HCT116 (cell line): ENCODE results near the gene PREP. TPM values are rescaled to one million over a fixed set of nuclear protein-coding genes. Genes with fewer than 3 reads are reported as not detected.

Experiments
- ATAC-seq: fragments of 200-7000 bp; cut with Tn5 transposase; 2 replicates; pipeline ENCODE4 v1.9.1; 2020; ENCODE audit warnings: mild to moderate bottlenecking, moderate library complexity
- BruUV-seq: library from RNA; stranded (reverse); fragments of 400-500 nt; replicated peaks from 2 replicates; lab custom pipeline; 2021; lab: Mats Ljungman, UMichigan
- CTCF ChIA-PET: fragments of 300-600 bp; sonication (Branson Sonifier 250); formaldehyde crosslinking; loops from one replicate; lab custom pipeline; 2021; ENCODE audit warnings: antibody characterized with exemption; lab: Charles Lee
- POLR2A ChIA-PET: fragments of 300-600, 350-600 bp; sonication (Branson Sonifier 250); formaldehyde crosslinking; loops from one replicate; lab custom pipeline; 2021; ENCODE audit warnings: antibody characterized with exemption; lab: Charles Lee
- RAD21 ChIA-PET, 2 experiments: fragments of 300-600 bp; sonication (Branson Sonifier 250); formaldehyde crosslinking; loops; one replicate each; lab custom pipeline; 2023; ENCODE audit warnings: low total read pairs in 2 of 2; ENCODE audit not compliant: uncharacterized antibody in 2 of 2, unreplicated experiment in 2 of 2, low non-redundant PET in 1 of 2; lab: Charles Lee
- DNase-seq: peaks from one replicate; pipeline ENCODE4 v3.0.0-alpha.2; 2010; ENCODE audit warnings: low read depth, low spot score
- H2AFZ ChIP-seq: fragments of 200-600 bp; shearing (Covaris generic), sonication (generic); 2 replicates; pipeline ENCODE4 v1.6.1; 2017; ENCODE audit warnings: low read depth, mixed run types, mixed read lengths, antibody characterized with exemption, low read length; ENCODE audit not compliant: poor library complexity, severe bottlenecking
- H3K27ac ChIP-seq: 2 replicates; pipeline ENCODE4 v1.5.1; 2012; ENCODE audit warnings: low read depth, low read length
- H3K27me3 ChIP-seq: fragments of 200-600 bp; sonication (generic); 2 replicates; pipeline ENCODE4 v1.6.1; 2016; ENCODE audit warnings: mixed run types, low read length, mixed read lengths; ENCODE audit not compliant: insufficient read depth
- H3K36me3 ChIP-seq, 2 experiments: fragments of 200-500 bp in 1 of 2; fragments of 200-600 bp in 1 of 2; sonication (Bioruptor generic) in 1 of 2; sonication (generic) in 1 of 2; 2 replicates each; pipeline versions ENCODE4 v1.5.1 to v1.6.1; 2014 to 2016; ENCODE audit warnings: low read length in 2 of 2, inconsistent platforms in 1 of 2, mixed read lengths in 1 of 2, mixed run types in 1 of 2; ENCODE audit not compliant: insufficient read depth in 2 of 2, control insufficient read depth in 1 of 2
- H3K4me1 ChIP-seq, 2 experiments: fragments of 200-600 bp in 1 of 2; sonication (generic) in 1 of 2; 2 replicates each; pipeline versions ENCODE4 v1.5.1 to v1.6.1; 2012 to 2017; ENCODE audit warnings: low read length in 2 of 2, inconsistent platforms in 1 of 2, mild to moderate bottlenecking in 1 of 2, mixed read lengths in 1 of 2, mixed run types in 1 of 2, moderate library complexity in 1 of 2; ENCODE audit not compliant: insufficient read depth in 2 of 2, control insufficient read depth in 1 of 2
- H3K4me2 ChIP-seq: fragments of 200-600 bp; sonication (generic); 2 replicates; pipeline ENCODE4 v1.6.1; 2017; ENCODE audit warnings: mixed run types, low read length, mixed read lengths
- H3K4me3 ChIP-seq, 2 experiments: fragments of 200-600 bp in 1 of 2; sonication (generic) in 1 of 2; replicated peaks in 1 of 2; 2 replicates each; pipeline ENCODE4 v1.5.1; 2011 to 2016; ENCODE audit warnings: low read length in 2 of 2, control low read depth in 1 of 2, low read depth in 1 of 2, mild to moderate bottlenecking in 1 of 2, mixed read lengths in 1 of 2, mixed run types in 1 of 2
- H3K79me2 ChIP-seq: fragments of 200-600 bp; sonication (generic); 2 replicates; pipeline ENCODE4 v1.6.1; 2017; ENCODE audit warnings: mild to moderate bottlenecking, mixed run types, low read length, moderate library complexity, mixed read lengths; ENCODE audit not compliant: insufficient read depth
- H3K9ac ChIP-seq: fragments of 200-600 bp; sonication (generic); 2 replicates; pipeline ENCODE4 v1.6.1; 2016; ENCODE audit warnings: low read length, mixed read lengths
- H3K9me2 ChIP-seq: fragments of 200-600 bp; sonication (generic), shearing (Covaris generic); 2 replicates; pipeline ENCODE4 v1.6.1; 2017; ENCODE audit warnings: mixed run types, mild to moderate bottlenecking, moderate library complexity; ENCODE audit not compliant: insufficient read depth
- H3K9me3 ChIP-seq, 2 experiments: fragments of 200-500 bp in 1 of 2; fragments of 200-600 bp in 1 of 2; sonication (Bioruptor generic) in 1 of 2; sonication (generic) in 1 of 2; 2 replicates each; pipeline ENCODE4 v1.6.1; 2014 to 2017; ENCODE audit warnings: low read length in 2 of 2, mixed read lengths in 2 of 2, inconsistent platforms in 1 of 2, low read depth in 1 of 2, mild to moderate bottlenecking in 1 of 2, mixed run types in 1 of 2, moderate library complexity in 1 of 2; ENCODE audit not compliant: control insufficient read depth in 1 of 2, insufficient read depth in 1 of 2
- H4K20me1 ChIP-seq: fragments of 200-600 bp; sonication (generic), shearing (Covaris generic); 2 replicates; pipeline ENCODE4 v1.6.1; 2017; ENCODE audit warnings: mixed run types, mild to moderate bottlenecking, moderate library complexity; ENCODE audit not compliant: insufficient read depth
- CTCF ChIP-seq, 3 experiments: fragments of 200-600 bp in 1 of 3; sonication (generic) in 1 of 3; IDR thresholded peaks in 2 of 3; conservative IDR thresholded peaks in 1 of 3; 2 replicates each; pipeline ENCODE4 v1.5.1; 2012 to 2017; ENCODE audit warnings: low read depth in 2 of 3, low read length in 2 of 3, antibody characterized with exemption in 1 of 3, borderline replicate concordance in 1 of 3, control low read depth in 1 of 3, mild to moderate bottlenecking in 1 of 3, mixed read lengths in 1 of 3, mixed run types in 1 of 3, moderate library complexity in 1 of 3; ENCODE audit not compliant: insufficient read depth in 1 of 3
- EZH2phosphoT487 ChIP-seq: fragments of 200-600 bp; IDR thresholded peaks from 2 replicates; pipeline ENCODE4 v1.6.1; 2018; ENCODE audit warnings: antibody characterized with exemption, borderline replicate concordance
- FOSL1 ChIP-seq: IDR thresholded peaks from 2 replicates; pipeline ENCODE4 v1.6.1; 2012; ENCODE audit warnings: low read depth
- POLR2AphosphoS5 ChIP-seq: IDR thresholded peaks from 2 replicates; pipeline ENCODE4 v1.6.1; 2011; ENCODE audit warnings: mild to moderate bottlenecking, low read depth, low read length, moderate library complexity
- SP1 ChIP-seq: IDR thresholded peaks from 2 replicates; pipeline ENCODE4 v1.6.1; 2012; ENCODE audit warnings: low read depth
- TCF7L2 ChIP-seq: IDR thresholded peaks from 2 replicates; pipeline ENCODE4 v1.7.0; 2011; ENCODE audit warnings: borderline replicate concordance, inconsistent platforms; ENCODE audit not compliant: insufficient read depth, insufficient read length; ENCODE audit errors: extremely low read depth
- ZFX ChIP-seq: fragments of 450-650 bp; IDR thresholded peaks from 2 replicates; pipeline ENCODE4 v1.6.1; 2017
- ZNF274 ChIP-seq: fragments of 200-500 bp; sonication (Bioruptor generic); IDR thresholded peaks from 2 replicates; pipeline ENCODE4 v1.6.1; 2014; ENCODE audit warnings: mild to moderate bottlenecking, low read depth, low read length, inconsistent platforms
- intact Hi-C: fragments of 100-400 bp; cut with micrococcal nuclease; formaldehyde crosslinking; loops from 2 replicates; pipeline ENCODE4 v1.10.0; 2022
- total RNA-seq: library from RNA; stranded (reverse); gene quantifications from one replicate; pipeline ENCODE4 v1.2.1, GENCODE V29; 2021; ENCODE audit not compliant: unreplicated experiment

Gene PREP
- total RNA-seq, 1 experiment from 2014 or later = 53.5 TPM

DNA sequence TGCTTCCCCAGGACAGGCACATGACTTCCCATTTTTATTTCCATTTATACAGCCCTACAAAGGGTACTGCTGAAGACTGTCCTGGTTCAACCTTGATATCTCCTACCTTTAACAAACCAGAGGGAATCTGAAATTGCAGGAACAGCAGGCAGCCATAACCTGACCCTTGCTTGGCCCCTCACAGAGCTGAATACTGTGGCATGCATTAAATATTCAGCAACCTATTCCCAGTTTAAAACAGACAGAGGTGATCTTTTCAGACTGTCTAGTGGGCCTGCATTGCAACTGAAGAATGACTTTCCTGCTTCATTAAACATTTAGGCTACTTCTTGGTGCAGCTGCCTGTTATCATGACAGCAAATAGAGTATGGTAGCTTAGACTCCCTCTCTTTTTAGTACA, 146.3 kb downstream of the PREP start (continued):
- no peak for TF ChIP-seq EZH2phosphoT487
- TF ChIP-seq, all 23 proteins: peak for 0

- Histone ChIP-seq H3K9me3 (no peaks in the 10 kb centered on the region; a peak in 1 of 4 replicates), H3K79me2 (no peaks in the 10 kb centered on the region), H3K9ac (no peak overlapping the region), H3K27ac (no peak overlapping the region), H2AFZ (no peak overlapping the region), H3K4me3 (no peak overlapping the region), H3K36me3 (no peaks in the 10 kb centered on the region), H4K20me1 (no peaks in the 10 kb centered on the region), H3K4me1 (no peaks in the 10 kb centered on the region), H3K4me2 (no peak overlapping the region)
- BruUV-seq = no TSS peak
- intact Hi-C loops = no loop called here
- ChIA-PET CTCF (no interaction called here), POLR2A (no interaction called here), RAD21 (no interaction called here)
- ATAC-seq = no peak
- TF ChIP-seq SP1 (no peak), ZFX (no peak), FOSL1 (no peak)
- TF ChIP-seq, all 23 proteins: peak for 0
- no peaks in the 10 kb centered on the region; the same call in 1 of the 2 replicates for H3K9me2 ChIP-seq
- no peak for DNase-seq
- no peaks in the 10 kb centered on the region for H3K27me3 ChIP-seq
Measured at GRCh38 chr6:105253787-105254186, 149.1 kb downstream of the PREP start.

DNA sequence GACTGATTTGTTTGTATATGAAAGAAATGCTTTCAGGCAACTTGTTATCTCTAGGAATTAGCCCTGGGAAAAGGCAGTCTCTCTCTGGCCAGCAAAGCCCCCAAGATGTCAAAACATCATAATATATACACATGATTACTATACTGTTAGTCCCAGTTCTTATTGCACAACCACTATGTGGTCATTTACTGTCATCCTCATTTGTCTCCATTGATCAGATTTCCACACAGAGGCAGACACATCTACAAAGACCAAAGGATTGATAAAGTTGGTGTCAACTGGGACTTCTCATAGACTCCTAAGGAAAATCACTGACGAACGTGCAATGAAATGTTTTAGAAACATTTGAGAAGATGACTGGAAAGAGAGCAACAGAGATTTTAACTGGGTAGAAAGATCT, 151.2 kb downstream of the PREP start:
- TF ChIP-seq TCF7L2 (no peak), POLR2AphosphoS5 (no peak), CTCF (IDR thresholded peaks at IDR 0.05 in 2 of 3, conservative IDR thresholded peaks at IDR 0.05 in 1 of 3; ENCODE audit: borderline replicate concordance in 1 of 3, insufficient read depth in 1 of 3, low read depth in 2 of 3, low read length in 2 of 3) (no peak), ZNF274 (no peak)
- no peak overlapping the region for H3K9ac ChIP-seq
- H3K27ac ChIP-seq = no peak overlapping the region
- no peak overlapping the region for H3K4me3 ChIP-seq
- H4K20me1 ChIP-seq = no peaks in the 10 kb centered on the region
- no peak overlapping the region for H2AFZ ChIP-seq
- intact Hi-C loops = no loop called here
- H3K36me3 ChIP-seq = no peaks in the 10 kb centered on the region
- H3K9me2 ChIP-seq = no peaks in the 10 kb centered on the region; the same call in 1 of the 2 replicates
- no peak for ATAC-seq
- no peak for DNase-seq
- POLR2A ChIA-PET = no interaction called here
- no peak overlapping the region for H3K4me2 ChIP-seq
- no peaks in the 10 kb centered on the region for H3K79me2 ChIP-seq
- no peaks in the 10 kb centered on the region for H3K27me3 ChIP-seq
- CTCF ChIA-PET = no interaction called here
- H3K9me3 ChIP-seq = no peaks in the 10 kb centered on the region; a peak in 1 of 4 replicates
- no peaks in the 10 kb centered on the region for H3K4me1 ChIP-seq
- no TSS peak for BruUV-seq
- RAD21 ChIA-PET = no interaction called here
